Activated naive CD4-positive, alpha-beta T cell treated with anti-CD3 and anti-CD28 coated beads, Interleukin-2, amount 10 ng/mL, durations not matched to agents 7 days and 5 days (primary cell): Measurements from ENCODE around the gene ANKRD36.
"Not testable (repeated sequence)": the region's sequence is repeated elsewhere in the genome, so short reads cannot be mapped to it uniquely, and the experiment has no call there.

Source experiments
- CTCF ChIA-PET: fragments of 350-600 bp; sonication (Branson Sonifier 250); formaldehyde crosslinking; loops from one replicate; lab custom pipeline; 2021; ENCODE audit warnings: antibody characterized with exemption; lab: Charles Lee
- DNase-seq: peaks from one replicate; pipeline ENCODE4 v3.0.0-alpha.2; 2020
- H3K27ac Mint-ChIP-seq: one replicate; pipeline ENCODE4 v1.8.0; 2021; ENCODE audit warnings: mild to moderate bottlenecking, moderate library complexity, mixed read lengths
- H3K27me3 Mint-ChIP-seq: one replicate; pipeline ENCODE4 v1.8.0; 2021; ENCODE audit warnings: mild to moderate bottlenecking, mixed read lengths
- H3K36me3 Mint-ChIP-seq: one replicate; pipeline ENCODE4 v1.8.0; 2021; ENCODE audit warnings: mixed read lengths
- H3K4me1 Mint-ChIP-seq: one replicate; pipeline ENCODE4 v1.8.0; 2021; ENCODE audit warnings: mixed read lengths
- H3K4me3 Mint-ChIP-seq: one replicate; pipeline ENCODE4 v1.8.0; 2021; ENCODE audit warnings: mild to moderate bottlenecking, moderate library complexity, mixed read lengths
- H3K9me3 Mint-ChIP-seq: one replicate; pipeline ENCODE4 v1.8.0; 2021; ENCODE audit warnings: mixed read lengths

ANKRD36 gene

DNA sequence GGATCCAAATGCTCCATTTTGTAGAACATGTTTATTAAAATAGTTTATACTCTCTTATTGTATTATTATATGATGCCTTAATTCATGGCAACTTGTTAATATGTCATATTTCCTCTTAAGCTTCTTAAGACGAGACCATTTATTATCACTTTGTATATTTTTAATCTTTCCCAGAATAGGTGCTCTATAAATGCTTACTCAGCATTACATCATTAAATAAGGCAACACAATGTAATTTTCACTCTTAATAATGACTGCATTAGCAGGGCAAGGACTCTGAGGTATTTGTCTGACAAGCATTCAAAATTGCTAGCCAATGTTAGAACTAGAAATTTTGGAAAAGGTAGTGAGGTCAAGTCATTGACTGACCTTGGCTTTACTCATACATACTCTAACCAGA, 180.7 kb downstream of the ANKRD36 start:
- H3K36me3 Mint-ChIP-seq, H3K4me1 Mint-ChIP-seq, H3K27me3 Mint-ChIP-seq, H3K4me3 Mint-ChIP-seq, H3K27ac Mint-ChIP-seq, DNase-seq, CTCF ChIA-PET, H3K9me3 Mint-ChIP-seq: not testable (repeated sequence)
